Left lobe of liver (tissue), 2 donors: ENCODE data around the gene HJURP. TPM values are rescaled to one million over a fixed set of nuclear protein-coding genes. Genes with fewer than 3 reads are reported as not detected.

Experiments used
- ATAC-seq: fragments of 200-7000 bp; cut with Tn5 transposase; one replicate; pipeline ENCODE4 v1.9.1; 2020; ENCODE audit warnings: mild to moderate bottlenecking, moderate library complexity
- DNase-seq: peaks from one replicate; pipeline ENCODE4 v3.0.0-alpha.2; 2020; ENCODE audit warnings: low spot score
- total RNA-seq: library from RNA; stranded (reverse); gene quantifications from one replicate; pipeline ENCODE4 v1.2.1, GENCODE V29; 2021
- donor health status: DM: no; HTN: no; CAD: no; lungs with moderate emphysema.
- donor health status: DM: no; HTN: yes; CAD: no.

Gene HJURP
- total RNA-seq, 1 donor from 2014 or later, result 0.50 TPM

DNA sequence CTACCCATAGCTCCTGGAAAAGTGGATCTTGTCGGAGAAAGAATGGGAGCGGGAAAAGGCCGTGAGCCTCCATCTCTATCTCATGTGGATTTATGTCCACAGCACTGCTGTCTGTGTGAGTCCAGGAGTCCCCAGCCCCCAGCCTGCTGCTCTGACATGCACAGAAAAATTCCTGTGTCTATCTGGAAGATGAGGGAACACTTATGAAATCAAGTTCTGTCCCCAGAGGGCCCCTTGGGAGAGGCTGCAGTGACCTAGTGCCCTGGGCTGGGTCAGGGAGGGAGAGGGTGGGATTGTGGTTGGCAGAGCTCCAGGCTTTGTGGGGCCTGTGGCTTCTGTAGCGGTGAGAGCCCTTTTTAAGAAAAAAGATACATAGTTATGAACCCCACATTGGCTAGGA lies 37.6 kb downstream of the HJURP start:
- DNase-seq (peak; percentile 40), ATAC-seq (no peak)

DNA sequence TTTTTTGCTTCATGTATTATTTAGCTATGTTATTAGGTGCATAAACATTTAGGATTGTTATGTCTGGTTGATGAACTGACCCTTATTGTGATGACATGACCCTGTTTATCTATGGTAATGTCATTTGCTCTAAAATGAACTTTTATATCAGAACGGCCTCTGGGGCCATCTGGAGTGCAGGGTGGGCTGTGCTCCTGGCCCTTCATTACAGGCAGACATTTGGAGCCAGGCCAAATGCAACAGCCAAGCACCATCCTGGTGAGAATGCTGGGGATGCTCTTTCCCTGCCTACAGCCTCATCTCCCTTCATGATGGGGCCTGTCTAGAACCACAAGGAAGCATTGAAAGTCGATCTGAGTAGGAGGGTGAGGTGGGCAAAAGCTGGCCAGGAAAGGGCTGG lies 38.0 kb downstream of the HJURP start:
- ATAC-seq, result no peak
- peak; percentile 39 for DNase-seq

DNA sequence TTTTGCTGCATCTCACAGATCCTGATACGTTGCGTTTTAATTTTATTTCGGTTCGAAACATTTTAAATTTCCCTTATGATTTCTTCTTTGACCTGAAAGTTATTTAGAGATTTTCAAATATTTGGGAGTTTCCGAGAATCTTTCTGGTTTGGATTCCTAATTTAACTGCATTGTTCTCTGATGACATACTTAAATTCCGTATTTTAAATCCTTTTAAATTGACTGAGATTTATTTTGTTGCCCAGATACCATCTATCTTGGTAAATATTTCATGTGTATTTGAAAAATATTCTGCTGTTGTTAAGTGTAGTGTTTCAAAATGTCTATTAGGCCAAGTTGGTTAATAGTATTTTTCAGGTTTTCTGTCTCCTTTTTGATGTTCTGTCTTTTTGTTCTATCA lies 38.5 kb downstream of the HJURP start:
- no peak for DNase-seq
- no peak for ATAC-seq

DNA sequence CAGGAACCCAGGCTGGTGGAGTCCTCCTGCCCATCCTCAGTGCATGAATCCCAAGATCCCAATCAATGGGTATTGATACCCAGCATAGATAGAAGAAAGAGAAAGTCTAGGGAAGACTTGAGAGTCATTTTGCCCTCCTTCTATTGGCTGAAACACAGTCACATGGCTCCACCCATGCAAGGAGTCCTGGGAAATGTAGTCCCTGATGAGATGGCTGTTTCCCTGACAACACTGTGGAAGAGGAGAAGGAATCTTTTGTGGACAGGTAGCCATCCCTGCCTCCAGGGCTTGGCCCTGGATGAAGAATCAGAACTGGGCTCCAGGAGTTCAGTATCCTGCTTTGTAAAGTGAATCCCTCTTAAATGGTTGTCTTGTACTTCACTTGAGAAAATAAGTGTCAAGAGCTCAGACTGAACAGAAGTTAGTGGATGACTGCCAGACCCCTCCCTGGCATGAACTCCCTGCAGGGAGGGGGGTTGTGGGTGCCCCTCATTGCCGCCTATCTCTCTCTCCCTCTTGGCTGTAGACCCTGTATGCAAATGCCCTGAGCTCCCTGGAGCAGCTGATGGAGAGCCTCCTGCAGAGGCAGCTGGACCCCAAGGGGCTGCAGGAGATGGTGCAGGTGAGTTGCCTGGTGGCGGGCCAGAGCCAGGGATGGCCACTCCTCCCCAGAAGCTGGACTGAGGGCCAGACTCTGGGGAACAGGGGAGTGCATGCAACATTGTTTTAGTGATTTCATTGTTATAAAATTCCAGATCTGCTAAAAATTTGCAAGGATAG lies 40.1 kb downstream of the HJURP start:
- no peak for ATAC-seq
- DNase-seq, result peak; percentile 39

DNA sequence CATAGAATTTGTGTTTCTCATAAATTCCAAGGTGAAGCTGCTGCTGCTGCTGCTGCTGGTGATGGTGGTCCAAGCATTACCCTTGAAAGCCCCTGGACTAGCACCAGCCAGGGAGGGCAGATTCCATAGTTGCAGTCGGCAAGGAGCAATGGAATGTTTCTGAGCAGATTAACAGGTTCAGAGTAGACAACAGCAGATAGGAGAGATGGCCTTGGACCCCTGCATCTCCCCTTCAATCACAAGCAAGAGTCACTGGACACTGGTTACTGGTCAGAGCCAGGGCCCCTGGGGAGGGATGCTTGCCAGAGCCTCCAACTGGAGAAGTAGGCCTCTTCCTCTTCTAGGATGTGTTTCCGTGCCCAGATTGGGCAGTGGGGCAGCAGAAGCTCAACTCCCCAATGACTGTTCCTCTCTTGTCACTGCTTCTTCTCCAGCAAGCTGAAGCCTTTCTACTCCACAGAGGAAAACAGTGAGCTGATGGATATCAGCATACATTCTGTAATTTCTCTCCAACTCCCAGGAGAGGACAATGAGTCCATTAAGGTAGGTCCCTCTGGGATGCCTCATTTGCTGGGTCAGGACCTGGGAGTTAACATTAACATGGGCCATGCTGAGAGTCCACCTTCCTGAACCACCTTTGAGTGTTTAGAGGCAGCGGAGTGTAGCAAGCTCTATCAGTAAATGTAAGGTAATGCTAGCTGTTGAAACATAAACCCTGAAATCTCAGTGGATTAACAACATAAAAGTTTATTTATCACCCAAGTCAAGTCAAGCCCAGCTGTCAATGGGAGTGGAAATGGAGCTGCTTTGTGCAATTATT lies 40.9 kb downstream of the HJURP start:
- ATAC-seq (no peak), DNase-seq (peak; percentile 29)

DNA sequence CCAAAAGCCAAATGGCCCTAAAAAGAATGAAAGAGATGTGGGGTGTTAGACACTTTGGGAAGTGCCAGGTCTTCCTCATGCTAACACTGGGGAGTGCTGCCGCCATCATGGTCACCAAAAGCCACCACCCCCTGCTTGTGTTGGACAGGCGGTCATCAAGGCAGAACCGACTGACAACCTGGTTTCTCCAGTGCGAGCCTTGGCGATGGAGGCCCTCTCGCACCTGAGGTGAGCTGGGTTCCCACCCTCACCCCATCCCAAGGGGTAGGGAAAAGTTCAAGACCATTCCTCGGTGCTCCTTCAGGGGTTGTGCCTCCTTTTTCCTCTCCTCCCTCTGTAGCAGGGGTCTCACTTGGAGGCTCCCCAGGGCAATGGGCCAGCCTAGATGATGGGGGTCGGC lies 42.6 kb downstream of the HJURP start:
- ATAC-seq, result no peak
- peak; percentile 35 for DNase-seq

DNA sequence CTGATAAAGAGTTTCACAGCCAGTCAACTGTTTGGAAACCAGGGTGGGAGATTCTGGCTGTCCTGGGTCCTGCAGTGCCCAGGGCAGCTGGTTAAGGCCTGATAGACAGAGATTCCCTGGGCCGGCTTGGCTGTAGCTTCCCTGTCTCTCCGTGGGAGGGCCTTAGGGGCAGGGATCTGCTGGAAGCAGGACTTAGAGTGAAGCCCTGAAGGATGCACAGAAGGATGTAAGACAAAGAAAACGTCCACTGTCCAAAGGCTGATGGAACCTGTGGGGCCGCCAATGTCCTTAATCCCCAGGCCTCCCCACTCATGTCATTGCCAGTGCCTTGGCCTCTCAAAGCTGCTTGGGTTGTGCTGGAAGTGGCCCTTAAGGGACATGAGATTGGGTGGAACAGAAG lies 43.2 kb downstream of the HJURP start:
- DNase-seq (peak; percentile 22), ATAC-seq (no peak)

DNA sequence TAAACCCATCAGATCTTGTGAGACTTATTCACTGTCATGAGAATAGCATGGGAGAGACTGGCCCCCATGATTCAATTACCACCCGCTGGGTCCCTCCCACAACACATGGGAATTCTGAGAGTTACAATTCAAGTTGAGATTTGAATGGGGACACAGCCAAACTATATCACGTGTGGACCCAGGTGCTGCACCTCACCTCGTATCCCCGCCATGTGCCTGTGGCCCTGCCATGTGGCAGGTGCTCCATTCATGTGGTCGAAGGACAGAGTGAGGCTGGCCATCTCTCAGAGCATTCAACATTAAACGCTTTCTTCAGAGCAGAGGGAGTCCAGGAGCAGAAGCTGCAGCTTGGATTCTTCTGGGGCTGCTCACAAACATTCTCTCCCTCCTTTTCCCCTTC lies 44.0 kb downstream of the HJURP start:
- peak; percentile 14 for DNase-seq
- no peak for ATAC-seq

DNA sequence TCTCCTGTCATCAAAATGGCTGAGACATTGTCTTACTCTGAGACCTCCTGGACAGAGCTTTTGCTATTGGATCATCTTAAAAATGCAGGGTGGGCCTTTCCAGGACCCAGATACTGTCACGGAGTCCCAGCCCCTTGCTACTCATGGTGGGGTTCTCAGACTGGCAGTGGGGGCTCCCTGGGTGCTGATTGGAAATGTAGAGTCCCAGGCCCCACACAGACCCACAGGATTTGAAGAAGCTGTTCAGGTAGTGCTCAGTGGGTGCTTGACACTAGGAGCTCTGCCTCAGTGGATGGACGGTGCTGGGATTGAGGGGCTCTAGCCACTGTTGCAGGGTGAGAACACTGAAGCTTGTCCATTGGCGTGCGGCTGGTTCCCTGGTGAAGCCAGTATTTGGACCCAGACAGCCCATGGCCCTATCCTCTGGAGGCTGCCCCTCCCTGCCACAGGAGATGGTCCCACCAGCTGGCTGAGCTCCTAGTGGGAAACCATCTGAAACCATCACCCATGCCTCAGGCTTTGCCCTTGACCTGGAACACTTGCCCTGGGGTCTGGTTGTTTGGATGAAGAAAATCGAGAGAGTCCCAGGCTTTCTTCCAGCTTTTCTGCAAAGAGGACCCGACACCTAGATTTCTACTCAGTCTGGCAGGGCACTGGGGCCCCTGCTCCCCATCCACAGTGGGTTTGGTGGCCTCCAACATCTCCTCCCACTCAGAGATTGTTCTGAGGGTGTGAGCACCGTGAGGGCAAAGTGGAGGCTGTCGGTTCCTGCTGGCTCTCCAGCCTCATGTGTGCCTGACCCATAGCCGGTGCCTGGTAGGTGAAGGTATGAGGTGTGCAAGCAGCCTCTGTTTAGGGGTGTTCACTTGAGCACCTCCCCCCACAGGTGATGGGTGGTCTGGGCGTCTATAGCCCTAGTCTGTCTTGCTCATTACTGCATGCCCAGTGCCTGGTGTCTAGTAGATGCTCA lies 46.1 kb downstream of the HJURP start:
- ATAC-seq (no peak), DNase-seq (peak; percentile 31)

DNA sequence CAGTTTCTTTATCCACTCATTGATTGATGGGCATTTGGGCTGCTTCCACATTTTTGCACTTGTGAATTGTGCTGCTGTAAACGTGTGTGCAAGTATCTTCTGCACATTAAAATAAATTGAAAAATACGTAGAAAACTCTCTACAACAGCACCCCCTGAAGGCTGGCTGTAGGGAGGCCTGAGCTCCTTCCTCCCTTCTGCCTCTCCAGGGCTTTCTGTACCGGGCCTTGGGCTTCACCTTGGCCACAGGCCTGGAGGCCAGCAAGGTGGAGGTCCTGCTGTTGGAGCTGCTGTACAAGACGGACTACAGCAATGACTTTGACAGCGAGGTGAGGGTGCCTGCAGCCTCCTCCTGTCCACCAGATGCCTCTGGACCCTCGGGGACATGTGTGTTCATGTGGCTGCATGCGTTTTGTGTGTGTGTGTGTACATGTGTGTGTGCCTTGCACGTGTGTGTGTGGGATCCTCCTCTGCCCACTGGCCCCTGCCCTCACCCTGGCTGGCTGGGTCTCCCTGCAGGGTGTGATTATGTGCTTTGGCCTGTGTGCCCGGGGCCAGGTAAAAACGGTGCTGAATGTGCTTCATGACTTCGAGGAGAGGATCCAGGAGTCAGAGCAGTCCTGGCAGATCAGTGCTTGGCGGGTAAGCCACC lies 47.0 kb downstream of the HJURP start:
- DNase-seq, result peak; percentile 30
- ATAC-seq, result no peak

DNA sequence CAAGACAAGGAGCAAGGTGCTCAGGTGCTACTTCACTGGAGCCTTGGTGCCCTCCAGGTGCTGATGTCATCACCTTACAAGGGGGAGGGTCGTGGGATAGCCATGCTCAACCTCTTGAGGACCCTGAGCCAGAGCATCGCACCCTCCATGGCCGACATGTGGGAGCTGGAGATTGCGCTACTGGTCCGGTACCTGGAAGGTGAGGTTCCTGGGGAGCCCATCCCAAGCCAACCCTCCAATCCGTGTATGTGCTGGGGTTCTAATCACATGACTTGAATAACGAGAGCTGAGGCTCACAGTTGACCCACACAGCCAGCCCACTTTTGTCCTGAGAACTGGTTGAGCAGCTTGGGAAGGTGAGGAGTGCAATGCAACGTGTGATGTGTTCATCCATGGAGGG lies 50.3 kb downstream of the HJURP start:
- DNase-seq (peak; percentile 36), ATAC-seq (no peak)

DNA sequence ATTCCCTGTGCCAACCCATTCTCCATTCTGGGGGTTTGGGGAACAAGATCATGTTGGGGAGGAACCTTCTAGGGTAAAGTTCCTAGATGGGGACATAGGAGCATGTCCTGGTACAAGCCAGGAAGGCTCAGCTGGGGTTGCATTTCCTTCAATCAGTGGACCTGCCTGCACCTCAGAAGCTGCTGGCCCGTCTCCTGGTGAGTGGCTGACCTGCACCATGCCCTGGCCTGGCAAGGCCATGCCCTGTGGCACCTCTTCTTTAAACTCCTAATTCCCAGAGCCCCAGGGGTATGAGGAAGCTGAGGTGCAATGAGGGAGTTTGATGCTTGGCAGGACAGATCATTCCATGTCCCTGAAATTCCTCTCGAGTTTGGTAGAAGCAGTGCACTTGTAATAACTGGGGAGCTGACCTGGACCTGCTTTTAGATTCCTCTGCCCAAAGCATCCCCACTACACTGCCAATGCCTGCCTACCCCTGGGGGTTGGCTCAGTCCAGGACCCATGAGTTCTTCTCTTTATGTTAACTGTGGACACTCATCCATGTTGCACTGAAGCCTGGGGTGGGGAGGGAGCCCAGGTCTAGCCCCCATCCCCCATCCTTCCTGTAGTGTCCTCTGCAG lies 50.9 kb downstream of the HJURP start:
- ATAC-seq (no peak), DNase-seq (peak; percentile 22)

DNA sequence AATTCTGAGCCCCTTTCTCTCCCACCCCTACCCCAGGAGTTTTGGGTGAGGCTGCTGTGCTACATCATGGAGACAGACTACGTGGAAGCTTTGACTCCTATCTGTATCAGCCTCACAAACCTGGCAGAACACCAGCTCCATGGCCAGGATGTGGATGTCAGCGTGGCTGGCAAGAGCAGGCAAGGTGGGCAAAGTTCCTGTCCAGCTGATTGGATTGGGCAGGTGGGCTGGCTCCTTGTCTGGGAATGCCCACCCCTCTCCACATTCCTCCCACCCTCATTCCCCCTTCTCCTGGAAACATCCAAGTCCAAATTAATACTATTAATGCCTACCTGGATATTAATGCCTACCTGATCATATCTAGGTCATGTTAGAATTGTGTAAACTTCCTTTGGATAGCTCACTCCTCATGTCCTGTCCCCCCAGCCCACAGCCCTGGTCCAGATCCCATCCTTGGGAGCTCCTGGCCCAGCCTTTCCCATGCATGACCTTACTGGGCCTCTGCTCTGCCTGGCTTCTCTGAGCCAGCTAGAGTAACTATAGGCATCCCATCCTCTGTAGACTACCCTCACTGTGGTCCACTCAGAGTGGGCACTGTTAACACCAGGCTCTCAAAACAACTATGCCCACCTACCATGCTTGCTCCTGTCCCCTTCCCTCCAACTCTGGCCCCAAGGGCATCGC lies 52.1 kb downstream of the HJURP start:
- peak; percentile 22 for DNase-seq
- no peak for ATAC-seq

DNA sequence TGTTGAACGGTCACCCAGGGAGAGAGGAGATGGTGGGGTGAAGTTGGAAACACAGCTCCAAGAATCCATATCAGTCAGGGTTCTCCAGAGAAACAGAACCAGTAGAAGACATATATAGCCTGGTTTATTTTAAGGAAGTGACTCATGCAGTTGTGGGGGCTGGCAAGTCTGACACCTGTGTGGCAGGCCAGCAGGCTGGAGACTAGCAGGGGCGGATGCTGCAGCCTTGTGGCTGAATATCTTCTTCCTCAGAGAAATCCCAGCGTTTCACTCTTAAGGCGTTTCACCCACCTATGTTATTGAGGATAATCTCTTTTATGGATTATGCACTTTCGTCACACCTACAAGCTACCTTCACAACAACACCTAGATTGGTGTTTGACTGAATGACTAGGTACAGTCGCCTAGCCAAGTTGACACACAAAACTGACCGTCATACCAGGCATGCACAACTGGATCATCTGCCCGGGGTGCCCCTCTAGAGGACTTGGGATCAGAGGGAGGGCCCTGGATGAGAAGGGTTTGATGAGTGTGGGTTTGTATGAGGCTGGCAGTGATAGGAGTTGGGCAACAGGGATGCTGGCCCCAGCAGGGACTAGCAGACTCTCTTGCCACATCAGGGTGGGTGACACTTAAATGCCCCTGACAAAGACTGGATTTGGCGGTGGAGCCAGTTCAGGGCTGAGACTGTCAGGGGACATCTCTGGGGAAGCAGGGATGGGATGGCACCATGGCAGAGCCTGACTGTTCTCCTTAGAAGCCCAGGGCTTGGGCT lies 52.8 kb downstream of the HJURP start:
- DNase-seq, result peak; percentile 28

DNA sequence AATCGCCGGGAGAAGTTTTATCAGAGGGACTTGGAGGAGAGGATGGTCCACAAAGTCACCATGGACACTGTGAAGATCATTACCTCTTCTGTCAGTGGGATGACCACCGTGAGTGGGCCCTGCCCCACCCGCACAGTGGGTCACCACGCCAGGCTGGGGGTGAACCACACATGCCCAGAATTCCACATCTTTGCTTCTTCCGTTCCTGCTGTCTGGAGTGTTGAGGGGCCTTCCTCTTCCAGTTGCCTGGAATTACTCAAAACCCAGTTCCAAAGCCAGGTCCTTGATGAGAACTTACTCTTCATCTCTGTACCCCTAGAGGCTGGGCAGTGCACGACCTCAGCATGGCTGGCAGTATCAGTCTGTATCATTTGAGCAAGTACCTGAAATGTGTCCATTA lies 54.1 kb downstream of the HJURP start:
- DNase-seq (no peak), ATAC-seq (no peak)

More for the DNA sequence above, 52.8 kb downstream of the HJURP start:
- no peak for ATAC-seq

DNA sequence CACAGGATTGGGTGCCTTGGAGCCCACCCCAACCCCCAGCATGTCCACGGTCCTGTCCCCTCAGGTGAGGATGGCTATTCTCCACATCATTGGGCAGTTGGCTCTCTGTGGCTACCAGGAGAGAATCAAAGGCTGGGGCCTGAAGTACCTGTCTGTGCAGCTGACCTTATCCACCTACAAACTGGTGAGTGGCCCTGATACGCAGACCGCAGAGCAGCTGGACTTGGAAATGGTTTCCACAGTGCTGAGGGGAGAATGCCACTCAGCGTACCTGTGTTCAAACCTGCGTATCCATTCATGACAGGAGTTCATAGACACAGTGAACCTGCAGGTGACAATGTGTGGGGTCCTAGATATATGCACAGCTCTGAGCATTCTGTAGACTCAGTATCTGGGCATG lies 54.6 kb downstream of the HJURP start:
- DNase-seq, result peak; percentile 24
- ATAC-seq, result no peak

DNA sequence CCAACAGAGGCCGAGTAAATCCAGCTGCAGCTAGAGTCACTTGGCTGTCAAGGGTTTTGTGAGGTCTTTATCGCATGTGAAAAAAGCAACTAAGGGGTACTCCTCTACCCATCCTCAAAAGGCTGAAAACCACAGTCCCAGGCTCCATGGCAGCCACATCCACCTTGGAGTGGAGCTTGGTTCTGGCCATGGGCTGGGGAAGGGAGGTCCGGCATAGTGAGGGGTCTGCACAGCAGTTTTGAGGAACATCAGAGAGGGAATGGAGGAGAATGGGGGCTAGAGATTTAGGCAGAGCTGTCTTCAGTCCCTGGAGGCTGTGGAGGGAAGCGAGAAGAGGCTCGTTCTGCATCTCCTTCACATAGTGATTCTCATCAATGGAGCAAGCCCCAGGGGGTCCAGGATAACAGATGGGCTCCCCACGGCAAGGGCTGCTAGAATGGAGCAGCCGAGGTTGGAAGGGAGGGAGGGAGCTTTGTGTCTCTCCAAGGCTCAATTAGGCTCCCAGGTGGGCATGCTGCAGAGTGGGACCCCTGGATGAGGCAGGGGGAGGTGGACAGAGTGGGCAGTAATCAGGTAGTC lies 55.2 kb downstream of the HJURP start:
- no peak for ATAC-seq

DNA sequence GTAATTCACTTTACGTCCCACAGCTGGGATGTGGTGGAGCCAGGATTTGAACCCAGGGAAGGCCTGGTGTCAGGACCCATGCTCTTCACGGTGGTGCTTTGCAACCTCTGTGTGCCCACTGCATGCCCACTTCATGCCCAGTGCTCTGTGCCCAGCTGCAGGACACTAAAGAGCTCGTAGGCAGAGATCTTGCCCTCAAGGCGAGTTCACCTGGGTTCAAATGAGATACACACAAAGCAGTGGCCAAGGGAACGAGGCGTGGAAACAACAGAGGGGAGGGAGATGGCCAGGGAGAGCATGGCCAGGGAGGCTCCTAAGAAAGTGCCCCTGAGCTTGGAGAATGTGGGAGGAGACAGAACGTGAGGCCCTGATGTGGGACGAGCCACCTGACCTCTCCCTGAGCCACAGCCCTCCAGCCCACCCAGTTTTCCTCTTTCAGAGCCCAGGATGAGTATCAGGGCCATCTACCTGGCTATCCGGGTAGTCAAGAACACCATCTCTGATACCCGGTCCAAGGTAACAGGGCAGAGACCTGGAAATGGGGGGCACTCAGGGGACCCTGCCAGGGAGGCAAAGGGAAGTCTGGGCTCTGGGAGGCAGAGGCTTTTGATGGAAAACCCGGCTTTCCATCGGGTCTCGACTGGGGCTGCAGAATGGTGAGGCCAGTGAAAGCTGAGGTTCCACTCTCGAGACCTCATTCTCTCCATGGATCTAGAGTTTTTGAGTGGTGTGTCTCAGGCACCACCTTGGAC lies 55.8 kb downstream of the HJURP start:
- ATAC-seq, result no peak
- peak; percentile 18 for DNase-seq

More for the DNA sequence above, 55.2 kb downstream of the HJURP start:
- peak; percentile 22 for DNase-seq
